HepG2 (cell line): ENCODE results near the gene ZNF30. TPM values are rescaled to one million over a fixed set of nuclear protein-coding genes. Genes with fewer than 3 reads are reported as not detected.

Experiments
- ATM ChIP-seq: fragments of 450-650 bp; IDR thresholded peaks from 2 replicates; pipeline ENCODE4 v1.7.1; 2017; ENCODE audit warnings: mild to moderate bottlenecking, borderline replicate concordance
- ESRRA ChIP-seq: sonication (generic); formaldehyde crosslinking; IDR thresholded peaks from 2 replicates; pipeline ENCODE4 v1.5.1; 2020; ENCODE audit warnings: mild to moderate bottlenecking, low read depth, missing genetic modification reagents
- ETV5 ChIP-seq: IDR thresholded peaks from 2 replicates; pipeline ENCODE4 v1.6.1; 2018; ENCODE audit warnings: missing biosample characterization, missing genetic modification reagents, inconsistent platforms, borderline replicate concordance
- FOXA3 ChIP-seq: IDR thresholded peaks from 2 replicates; pipeline ENCODE4 v1.6.1; 2016; ENCODE audit warnings: missing genetic modification reagents, missing compliant biosample characterization
- GABPA ChIP-seq, 2 experiments: IDR thresholded peaks; 2 replicates each; pipeline ENCODE4 v1.6.1; 2011 to 2016; ENCODE audit warnings: low read depth in 2 of 2, low read length in 1 of 2, missing biosample characterization in 1 of 2, missing genetic modification characterization in 1 of 2
- GABPB1 ChIP-seq: IDR thresholded peaks from 2 replicates; pipeline ENCODE4 v1.6.1; 2016; ENCODE audit warnings: mild to moderate bottlenecking, missing genetic modification reagents, moderate library complexity, missing compliant biosample characterization
- GATAD2A ChIP-seq: IDR thresholded peaks from 2 replicates; pipeline ENCODE4 v1.6.1; 2016
- HBP1 ChIP-seq: IDR thresholded peaks from 2 replicates; pipeline ENCODE4 v1.6.1; 2016; ENCODE audit warnings: low read depth, control low read depth
- HMG20B ChIP-seq: conservative IDR thresholded peaks from 2 replicates; pipeline ENCODE4 v1.6.1; 2016; ENCODE audit warnings: missing genetic modification reagents, missing compliant biosample characterization
- HOXA3 ChIP-seq: sonication (generic); formaldehyde crosslinking; IDR thresholded peaks from 2 replicates; pipeline ENCODE4 v1.5.0; 2020; ENCODE audit warnings: missing genetic modification reagents
- KAT8 ChIP-seq: IDR thresholded peaks from 2 replicates; pipeline ENCODE4 v1.6.1; 2016; ENCODE audit warnings: missing genetic modification reagents, missing compliant biosample characterization
- MAX ChIP-seq: IDR thresholded peaks from 2 replicates; pipeline ENCODE4 v1.6.1; 2012; ENCODE audit warnings: inconsistent platforms
- MIER2 ChIP-seq: IDR thresholded peaks from 2 replicates; pipeline ENCODE4 v1.6.1; 2016; ENCODE audit warnings: missing biosample characterization, missing genetic modification reagents
- MYC ChIP-seq: sonication (generic); formaldehyde crosslinking; IDR thresholded peaks from 2 replicates; pipeline ENCODE4 v1.9.0; 2021; ENCODE audit warnings: missing genetic modification reagents, borderline replicate concordance
- NFYB ChIP-seq: sonication (generic); formaldehyde crosslinking; IDR thresholded peaks from 2 replicates; pipeline ENCODE4 v1.4.0; 2020; ENCODE audit warnings: missing genetic modification reagents
- NFYC ChIP-seq: IDR thresholded peaks from 2 replicates; pipeline ENCODE4 v1.6.1; 2016; ENCODE audit warnings: missing genetic modification reagents, missing compliant biosample characterization
- RFX5 ChIP-seq: IDR thresholded peaks from 2 replicates; pipeline ENCODE4 v1.6.1; 2011; ENCODE audit warnings: low read depth, low read length, improper control_type of control experiment
- RXRB ChIP-seq: IDR thresholded peaks from 2 replicates; pipeline ENCODE4 v1.6.1; 2016; ENCODE audit warnings: borderline replicate concordance, missing genetic modification reagents, missing compliant biosample characterization
- SOX5 ChIP-seq: IDR thresholded peaks from 2 replicates; pipeline ENCODE4 v1.6.1; 2016; ENCODE audit warnings: borderline replicate concordance
- SOX6 ChIP-seq, 2 experiments: fragments of 450-650 bp in 1 of 2; sonication (generic) in 1 of 2; formaldehyde crosslinking in 1 of 2; IDR thresholded peaks; 2 replicates each; pipeline versions ENCODE4 v1.4.0 to v1.6.1; 2017 to 2020; ENCODE audit warnings: antibody characterized with exemption in 1 of 2, mild to moderate bottlenecking in 1 of 2, missing genetic modification reagents in 1 of 2
- TARDBP ChIP-seq: sonication (generic); formaldehyde crosslinking; IDR thresholded peaks from 2 replicates; pipeline ENCODE4 v1.8.0; 2022; ENCODE audit warnings: mild to moderate bottlenecking, missing genetic modification reagents
- TEAD3 ChIP-seq: optimal IDR thresholded peaks from 2 replicates; pipeline ENCODE3; 2016; ENCODE audit warnings: borderline replicate concordance
- ZNF12 ChIP-seq: sonication (generic); formaldehyde crosslinking; IDR thresholded peaks from 2 replicates; pipeline ENCODE4 v1.5.0; 2020; ENCODE audit warnings: missing genetic modification reagents
- ZNF205 ChIP-seq: IDR thresholded peaks from 2 replicates; pipeline ENCODE4 v1.6.1; 2018; ENCODE audit warnings: missing biosample characterization, missing genetic modification reagents
- ZNF292 ChIP-seq: sonication (generic); formaldehyde crosslinking; IDR thresholded peaks from 2 replicates; pipeline ENCODE4 v1.8.1; 2022; ENCODE audit warnings: mild to moderate bottlenecking, low read depth, missing genetic modification reagents, borderline replicate concordance
- ZNF512 ChIP-seq: sonication (generic); formaldehyde crosslinking; IDR thresholded peaks from 2 replicates; pipeline ENCODE4 v1.4.0; 2020; ENCODE audit warnings: mild to moderate bottlenecking, missing genetic modification reagents
- ZNF543 ChIP-seq: sonication (generic); formaldehyde crosslinking; IDR thresholded peaks from 2 replicates; pipeline ENCODE4 v1.4.0; 2020; ENCODE audit warnings: mild to moderate bottlenecking, missing genetic modification reagents
- ZNF558 ChIP-seq: sonication (generic); formaldehyde crosslinking; IDR thresholded peaks from 2 replicates; pipeline ENCODE4 v1.9.0; 2022; ENCODE audit warnings: mild to moderate bottlenecking, missing genetic modification reagents, borderline replicate concordance
- ZNF580 ChIP-seq: IDR thresholded peaks from 2 replicates; pipeline ENCODE4 v1.6.1; 2016; ENCODE audit warnings: low read depth, borderline replicate concordance
- ZNF607 ChIP-seq: sonication (generic); formaldehyde crosslinking; IDR thresholded peaks from 2 replicates; pipeline ENCODE4 v1.5.1; 2020; ENCODE audit warnings: missing genetic modification reagents, mild to moderate bottlenecking, borderline replicate concordance
- ZNF766 ChIP-seq: sonication (generic); formaldehyde crosslinking; IDR thresholded peaks from 2 replicates; pipeline ENCODE4 v1.5.0; 2020; ENCODE audit warnings: missing genetic modification reagents, borderline replicate concordance
- polyA plus RNA-seq, 8 experiments: library from polyadenylated mRNA; depleted of rRNA in 3 of 8; stranded (reverse) in 7 of 8; unstranded in 1 of 8; fragments of >200 nt; fragmentation: Illumina TruSeq in 4 of 8; extraction: Trizol in 4 of 8; gene quantifications; 2 replicates each; pipeline versions ENCODE4 v1.2.1 to v1.2.3, GENCODE V29; 2011 to 2016; ENCODE audit warnings: low read depth in 4 of 8, missing spikeins in 1 of 8, mixed read lengths in 1 of 8; ENCODE audit not compliant: insufficient read depth in 1 of 8
- total RNA-seq, 5 experiments: library from RNA; depleted of rRNA; stranded (reverse); fragments of >200 nt; fragmentation: Illumina TruSeq; extraction: Trizol; gene quantifications; 2 replicates each; pipeline ENCODE4 v1.2.3, GENCODE V29; 2016; ENCODE audit warnings: low read depth in 1 of 5

Gene ZNF30
- total and polyA plus RNA-seq, 2 of the 13 experiments (the other 11 are each of a cell fraction or from before 2014, with no cell fraction given), result 2.3 to 4.4 TPM

- TF ChIP-seq ZNF580 (CRISPR knock-in tag) (no peak), ZNF766 (no peak), SOX5 (peak; percentile 91), GABPA (IDR thresholded peaks at IDR 0.05; ENCODE audit: low read depth, low read length) (no peak), GABPA (CRISPR knock-in tag; IDR thresholded peaks at IDR 0.05; ENCODE audit: low read depth) (peak; percentile 42), ZNF558 (no peak), ETV5 (CRISPR knock-in tag) (peak; percentile 73; the same call in 1 of the 2 replicates), GATAD2A (CRISPR knock-in tag) (peak; percentile 65; the same call in 1 of the 2 replicates), ZNF292 (CRISPR knock-in tag) (no peak), HBP1 (CRISPR knock-in tag) (no peak), ESRRA (no peak), TEAD3 (peak; percentile 93), FOXA3 (peak; percentile 71), ZNF543 (CRISPR knock-in tag) (no peak), MYC (no peak), SOX6 (IDR thresholded peaks at IDR 0.05) (no peak), SOX6 (CRISPR knock-in tag; IDR thresholded peaks at IDR 0.05) (peak; percentile 67), ATM (no peak), ZNF12 (peak; percentile 87), ZNF512 (CRISPR knock-in tag) (no peak), TARDBP (CRISPR knock-in tag) (peak; percentile 19; the same call in 1 of the 2 replicates), RFX5 (no peak), KAT8 (CRISPR knock-in tag) (peak; percentile 47; the same call in 1 of the 2 replicates), HMG20B (CRISPR knock-in tag) (0 out of 2 replicates have a peak, but pooled peaks have one; percentile 48), NFYC (CRISPR knock-in tag) (no peak), NFYB (CRISPR knock-in tag) (no peak), GABPB1 (CRISPR knock-in tag) (peak; percentile 43; the same call in 1 of the 2 replicates), HOXA3 (no peak), ZNF205 (CRISPR knock-in tag) (no peak), RXRB (CRISPR knock-in tag) (peak; percentile 46; the same call in 1 of the 2 replicates), MIER2 (CRISPR knock-in tag) (0 out of 2 replicates have a peak, but pooled peaks have one; percentile 11), ZNF607 (CRISPR knock-in tag) (no peak), MAX (peak; percentile 65; the same call in 1 of the 2 replicates)
Observed at GRCh38 chr19:34881982-34882381, 44.7 kb upstream of the ZNF30 start (continued).
